IPS-15b (cell line): Measurements from ENCODE around the gene KANK3.
"Not testable (repeated sequence)": the region's sequence is repeated elsewhere in the genome, so short reads cannot be mapped to it uniquely, and the experiment has no call there.

ENCODE experiments used
- H3K27me3 ChIP-seq: one replicate; pipeline ENCODE4 v1.6.1; 2013; ENCODE audit warnings: low read length; ENCODE audit not compliant: control insufficient read depth, insufficient read depth
- H3K36me3 ChIP-seq: one replicate; pipeline ENCODE4 v1.6.1; 2013; ENCODE audit warnings: low read length; ENCODE audit not compliant: control insufficient read depth, insufficient read depth
- H3K4me1 ChIP-seq: one replicate; pipeline ENCODE4 v1.6.1; 2013; ENCODE audit warnings: mild to moderate bottlenecking, low read length; ENCODE audit not compliant: control insufficient read depth, insufficient read depth
- H3K4me3 ChIP-seq: one replicate; pipeline ENCODE4 v1.5.1; 2013; ENCODE audit warnings: low read depth, low read length
- H3K9ac ChIP-seq: one replicate; pipeline ENCODE4 v1.6.1; 2013; ENCODE audit warnings: low read depth, mild to moderate bottlenecking, low read length
- H3K9me3 ChIP-seq: one replicate; pipeline ENCODE4 v1.6.1; 2013; ENCODE audit warnings: mild to moderate bottlenecking, low read length; ENCODE audit not compliant: control insufficient read depth, insufficient read depth

Gene KANK3

GRCh38 chr19:8366961-8367326 is 23.9 kb upstream of the KANK3 start:
- Histone ChIP-seq H3K4me3 (peak overlapping the region; percentile 58), H3K27me3 (peaks cover 9% of the 10 kb centered on the region), H3K9me3 (no peaks in the 10 kb centered on the region), H3K9ac (peak overlapping the region; percentile 65), H3K4me1 (peaks cover 3% of the 10 kb centered on the region), H3K36me3 (peaks cover 6% of the 10 kb centered on the region)

- Histone ChIP-seq H3K36me3 (peaks cover 5% of the 10 kb centered on the region), H3K9me3 (no peaks in the 10 kb centered on the region), H3K4me1 (peaks cover 3% of the 10 kb centered on the region), H3K9ac (no peak overlapping the region), H3K27me3 (peaks cover 9% of the 10 kb centered on the region), H3K4me3 (no peak overlapping the region)
Observed at GRCh38 chr19:8366121-8366581, 23.1 kb upstream of the KANK3 start.

- Histone ChIP-seq H3K36me3 (no peaks in the 10 kb centered on the region), H3K4me3 (peak within 1 kb of the TSS; percentile 75), H3K4me1 (peaks cover 3% of the 10 kb centered on the region), H3K9ac (peak within 1 kb of the TSS; percentile 37), H3K27me3 (peaks cover 9% of the 10 kb centered on the region), H3K9me3 (no peaks in the 10 kb centered on the region)
Observed at GRCh38 chr19:8363803-8364771, 21.0 kb upstream of the KANK3 start, which contains the start of gene ANGPTL4. Gene ANGPTL4 (plus strand): TSS chr19:8364155. CDS start chr19:8364322, 167 bp downstream.

GRCh38 chr19:8361921-8362793 is 19.1 kb upstream of the KANK3 start:
- peaks cover 3% of the 10 kb centered on the region for H3K4me1 ChIP-seq
- H3K9ac ChIP-seq, result no peak overlapping the region
- no peak overlapping the region for H3K4me3 ChIP-seq
- H3K9me3 ChIP-seq, result no peaks in the 10 kb centered on the region
- H3K36me3 ChIP-seq, result no peaks in the 10 kb centered on the region
- peaks cover 9% of the 10 kb centered on the region for H3K27me3 ChIP-seq

- Histone ChIP-seq H3K4me3 (no peak overlapping the region), H3K9ac (no peak overlapping the region), H3K36me3 (no peaks in the 10 kb centered on the region), H3K9me3 (no peaks in the 10 kb centered on the region), H3K27me3 (peaks cover 5% of the 10 kb centered on the region), H3K4me1 (no peaks in the 10 kb centered on the region)
Observed at GRCh38 chr19:8360196-8360595, 17.1 kb upstream of the KANK3 start.

GRCh38 chr19:8358948-8359347 is 15.9 kb upstream of the KANK3 start:
- H3K9me3 ChIP-seq, result no peaks in the 10 kb centered on the region
- peaks cover 5% of the 10 kb centered on the region for H3K27me3 ChIP-seq

GRCh38 chr19:8357007-8357521 is 14.0 kb upstream of the KANK3 start:
- H3K27me3 ChIP-seq, result peaks cover under 1% of the 10 kb centered on the region
- H3K4me3 ChIP-seq, result no peak overlapping the region
- no peak overlapping the region for H3K9ac ChIP-seq
- no peaks in the 10 kb centered on the region for H3K9me3 ChIP-seq
- peaks cover 3% of the 10 kb centered on the region for H3K4me1 ChIP-seq
- no peaks in the 10 kb centered on the region for H3K36me3 ChIP-seq

More at GRCh38 chr19:8358948-8359347, 15.9 kb upstream of the KANK3 start:
- no peaks in the 10 kb centered on the region for H3K4me1 ChIP-seq
- H3K4me3 ChIP-seq, result no peak overlapping the region
- H3K9ac ChIP-seq, result no peak overlapping the region
- no peaks in the 10 kb centered on the region for H3K36me3 ChIP-seq

- no peaks in the 10 kb centered on the region for H3K9me3 ChIP-seq
- H3K4me1 ChIP-seq, result peaks cover 3% of the 10 kb centered on the region
Observed at GRCh38 chr19:8355631-8356402, 12.8 kb upstream of the KANK3 start.

GRCh38 chr19:8352845-8353244 is 9.8 kb upstream of the KANK3 start:
- not testable (repeated sequence) for H3K4me1 ChIP-seq, H3K9ac ChIP-seq, H3K4me3 ChIP-seq

More at GRCh38 chr19:8355631-8356402, 12.8 kb upstream of the KANK3 start:
- Histone ChIP-seq H3K4me3 (no peak overlapping the region), H3K9ac (no peak overlapping the region), H3K27me3 (no peaks in the 10 kb centered on the region), H3K36me3 (no peaks in the 10 kb centered on the region)

GRCh38 chr19:8352134-8352827 is 9.2 kb upstream of the KANK3 start:
- no peaks in the 10 kb centered on the region for H3K36me3 ChIP-seq
- no peaks in the 10 kb centered on the region for H3K9me3 ChIP-seq
- H3K27me3 ChIP-seq, result no peaks in the 10 kb centered on the region
- H3K4me3 ChIP-seq, result no peak overlapping the region
- peaks cover 3% of the 10 kb centered on the region for H3K4me1 ChIP-seq
- no peak overlapping the region for H3K9ac ChIP-seq

More at GRCh38 chr19:8352845-8353244, 9.8 kb upstream of the KANK3 start:
- H3K36me3 ChIP-seq, H3K27me3 ChIP-seq, H3K9me3 ChIP-seq: not testable (repeated sequence)
